Osteoblast (primary cell): ENCODE data around the gene MRPS30. TPM values are rescaled to one million over a fixed set of nuclear protein-coding genes. Genes with fewer than 3 reads are reported as not detected.

Experiments
- DNase-seq: peaks from one replicate; pipeline ENCODE4 v3.0.0; 2011; ENCODE audit warnings: low spot score, mixed read lengths; ENCODE audit not compliant: insufficient read length; ENCODE audit errors: missing footprints
- H2AFZ ChIP-seq: 2 replicates; pipeline ENCODE4 v1.6.0; 2011; ENCODE audit warnings: mild to moderate bottlenecking, low read length
- H3K27ac ChIP-seq: 2 replicates; pipeline ENCODE4 v1.5.1; 2011; ENCODE audit warnings: mild to moderate bottlenecking, low read depth, low read length, moderate library complexity
- H3K27me3 ChIP-seq: 2 replicates; pipeline ENCODE4 v1.6.0; 2012; ENCODE audit warnings: mild to moderate bottlenecking, control low read depth, inconsistent platforms, low read length, moderate library complexity; ENCODE audit not compliant: insufficient read depth
- H3K36me3 ChIP-seq: 2 replicates; pipeline ENCODE4 v1.5.1; 2011; ENCODE audit warnings: mild to moderate bottlenecking, low read length, control low read depth, moderate library complexity; ENCODE audit not compliant: insufficient read depth
- H3K4me1 ChIP-seq: 2 replicates; pipeline ENCODE4 v1.5.1; 2011; ENCODE audit warnings: mild to moderate bottlenecking, low read length, control low read depth, moderate library complexity; ENCODE audit not compliant: insufficient read depth
- H3K4me2 ChIP-seq: 2 replicates; pipeline ENCODE4 v1.6.0; 2011; ENCODE audit warnings: mild to moderate bottlenecking, low read length; ENCODE audit not compliant: insufficient read depth
- H3K4me3 ChIP-seq: fragments of 200-600 bp; sonication (generic); 3 replicates; pipeline ENCODE4 v1.5.1; 2012; ENCODE audit warnings: mild to moderate bottlenecking, low read length, inconsistent platforms; ENCODE audit not compliant: insufficient read depth
- H3K79me2 ChIP-seq: 2 replicates; pipeline ENCODE4 v1.6.0; 2012; ENCODE audit warnings: mild to moderate bottlenecking, low read length, control low read depth, inconsistent platforms; ENCODE audit not compliant: insufficient read depth
- H3K9me3 ChIP-seq: 2 replicates; pipeline ENCODE4 v1.5.1; 2011; ENCODE audit warnings: low read depth, low read length, control low read depth
- H4K20me1 ChIP-seq: 2 replicates; pipeline ENCODE4 v1.6.0; 2012; ENCODE audit warnings: mild to moderate bottlenecking, low read length, control low read depth; ENCODE audit not compliant: insufficient read depth
- total RNA-seq: library from RNA; depleted of rRNA; stranded (reverse); fragments of >200 nt; gene quantifications from 2 replicates; pipeline ENCODE4 v1.2.3, GENCODE V29; 2012
- TF ChIP-seq, protein P1 (sequence below): IDR thresholded peaks from 2 replicates; pipeline ENCODE4 v1.5.1; 2011; ENCODE audit warnings: mild to moderate bottlenecking, low read depth, low read length, moderate library complexity; ENCODE audit errors: extremely low read depth

Gene MRPS30
- total RNA-seq, 1 donor = 69.1 TPM

DNA sequence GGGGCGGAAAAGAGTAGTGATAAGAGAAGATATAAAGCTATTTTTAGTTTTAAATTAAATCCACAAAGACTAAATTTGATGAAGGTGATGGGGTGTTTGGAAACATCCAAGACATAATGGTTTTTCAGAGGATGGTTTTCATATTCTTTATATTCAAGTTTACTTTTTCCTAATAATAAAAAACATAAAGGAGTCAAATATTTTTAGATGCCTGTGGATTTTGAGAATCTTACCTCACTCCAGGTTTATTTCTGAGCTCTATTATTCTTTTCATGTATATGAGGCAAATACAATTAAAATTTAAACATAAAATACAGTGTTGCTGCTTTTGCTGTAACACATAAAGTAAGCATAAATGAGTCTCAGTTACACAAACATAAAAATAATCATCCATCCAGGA is 22.2 kb downstream of the MRPS30 start:
- no peaks in the 10 kb centered on the region for H3K9me3 ChIP-seq
- no peaks in the 10 kb centered on the region for H3K36me3 ChIP-seq
- H3K4me1 ChIP-seq = no peaks in the 10 kb centered on the region
- H3K4me2 ChIP-seq = no peak overlapping the region
- H3K4me3 ChIP-seq = no peak overlapping the region
- no peaks in the 10 kb centered on the region for H4K20me1 ChIP-seq
- H3K79me2 ChIP-seq = no peaks in the 10 kb centered on the region
- no peak overlapping the region for H2AFZ ChIP-seq
- no peaks in the 10 kb centered on the region for H3K27me3 ChIP-seq
- no peak overlapping the region for H3K27ac ChIP-seq
- DNase-seq = no peak
- TF ChIP-seq, protein P1, sequence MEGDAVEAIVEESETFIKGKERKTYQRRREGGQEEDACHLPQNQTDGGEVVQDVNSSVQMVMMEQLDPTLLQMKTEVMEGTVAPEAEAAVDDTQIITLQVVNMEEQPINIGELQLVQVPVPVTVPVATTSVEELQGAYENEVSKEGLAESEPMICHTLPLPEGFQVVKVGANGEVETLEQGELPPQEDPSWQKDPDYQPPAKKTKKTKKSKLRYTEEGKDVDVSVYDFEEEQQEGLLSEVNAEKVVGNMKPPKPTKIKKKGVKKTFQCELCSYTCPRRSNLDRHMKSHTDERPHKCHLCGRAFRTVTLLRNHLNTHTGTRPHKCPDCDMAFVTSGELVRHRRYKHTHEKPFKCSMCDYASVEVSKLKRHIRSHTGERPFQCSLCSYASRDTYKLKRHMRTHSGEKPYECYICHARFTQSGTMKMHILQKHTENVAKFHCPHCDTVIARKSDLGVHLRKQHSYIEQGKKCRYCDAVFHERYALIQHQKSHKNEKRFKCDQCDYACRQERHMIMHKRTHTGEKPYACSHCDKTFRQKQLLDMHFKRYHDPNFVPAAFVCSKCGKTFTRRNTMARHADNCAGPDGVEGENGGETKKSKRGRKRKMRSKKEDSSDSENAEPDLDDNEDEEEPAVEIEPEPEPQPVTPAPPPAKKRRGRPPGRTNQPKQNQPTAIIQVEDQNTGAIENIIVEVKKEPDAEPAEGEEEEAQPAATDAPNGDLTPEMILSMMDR = no peak

DNA sequence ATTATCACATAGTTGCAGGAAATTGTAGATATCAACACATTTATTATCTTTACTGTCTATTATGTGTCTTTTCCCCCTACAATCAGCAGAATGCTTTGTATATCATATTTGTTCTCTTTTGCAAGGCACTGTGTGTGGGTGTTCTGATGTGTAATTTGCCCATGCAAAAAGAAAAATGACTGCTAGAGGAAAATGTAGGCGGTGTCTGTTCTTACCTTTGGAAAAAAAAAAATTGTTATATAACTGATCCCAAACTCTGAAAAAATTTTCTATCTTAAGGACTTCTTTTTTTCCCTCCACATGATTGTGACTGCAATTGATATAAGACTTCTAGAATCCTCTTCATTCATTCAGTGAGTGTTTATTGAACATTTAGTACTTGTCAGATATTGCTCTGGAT is 24.5 kb downstream of the MRPS30 start:
- H3K4me3 ChIP-seq = no peak overlapping the region
- no peaks in the 10 kb centered on the region for H4K20me1 ChIP-seq
- H2AFZ ChIP-seq = no peak overlapping the region
- no peak overlapping the region for H3K27ac ChIP-seq
- no peak for DNase-seq
- no peaks in the 10 kb centered on the region for H3K9me3 ChIP-seq
- H3K27me3 ChIP-seq = no peaks in the 10 kb centered on the region
- H3K4me1 ChIP-seq = no peaks in the 10 kb centered on the region
- no peak overlapping the region for H3K4me2 ChIP-seq
- H3K36me3 ChIP-seq = no peaks in the 10 kb centered on the region
- TF ChIP-seq, protein P1 = no peak
- no peaks in the 10 kb centered on the region for H3K79me2 ChIP-seq

DNA sequence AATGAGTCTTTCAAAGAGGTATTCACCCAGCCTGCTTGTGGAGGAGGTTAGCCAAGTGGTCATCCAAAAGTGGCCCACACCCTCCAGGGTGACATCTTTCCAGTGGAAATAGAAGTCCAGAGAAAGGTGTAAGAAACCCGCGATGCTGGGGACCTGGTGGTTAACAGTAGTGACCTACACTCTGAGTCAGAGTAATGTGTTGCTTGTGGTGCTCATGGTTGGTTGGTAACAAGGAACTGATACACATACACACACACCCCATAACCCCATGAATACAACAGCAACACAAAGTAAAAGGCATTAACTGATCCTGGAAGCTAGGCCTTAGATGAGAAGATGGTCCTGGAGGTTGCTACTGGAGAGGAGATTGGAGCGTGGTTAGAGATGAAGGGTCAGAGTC is 26.9 kb downstream of the MRPS30 start:
- no peaks in the 10 kb centered on the region for H3K79me2 ChIP-seq
- no peaks in the 10 kb centered on the region for H3K36me3 ChIP-seq
- no peaks in the 10 kb centered on the region for H4K20me1 ChIP-seq
- TF ChIP-seq, protein P1 = no peak
- no peak overlapping the region for H3K4me3 ChIP-seq
- H3K4me2 ChIP-seq = no peak overlapping the region
- H3K27ac ChIP-seq = no peak overlapping the region
- H3K9me3 ChIP-seq = no peaks in the 10 kb centered on the region
- no peak overlapping the region for H2AFZ ChIP-seq
- no peak for DNase-seq
- H3K4me1 ChIP-seq = no peaks in the 10 kb centered on the region
- no peaks in the 10 kb centered on the region for H3K27me3 ChIP-seq

DNA sequence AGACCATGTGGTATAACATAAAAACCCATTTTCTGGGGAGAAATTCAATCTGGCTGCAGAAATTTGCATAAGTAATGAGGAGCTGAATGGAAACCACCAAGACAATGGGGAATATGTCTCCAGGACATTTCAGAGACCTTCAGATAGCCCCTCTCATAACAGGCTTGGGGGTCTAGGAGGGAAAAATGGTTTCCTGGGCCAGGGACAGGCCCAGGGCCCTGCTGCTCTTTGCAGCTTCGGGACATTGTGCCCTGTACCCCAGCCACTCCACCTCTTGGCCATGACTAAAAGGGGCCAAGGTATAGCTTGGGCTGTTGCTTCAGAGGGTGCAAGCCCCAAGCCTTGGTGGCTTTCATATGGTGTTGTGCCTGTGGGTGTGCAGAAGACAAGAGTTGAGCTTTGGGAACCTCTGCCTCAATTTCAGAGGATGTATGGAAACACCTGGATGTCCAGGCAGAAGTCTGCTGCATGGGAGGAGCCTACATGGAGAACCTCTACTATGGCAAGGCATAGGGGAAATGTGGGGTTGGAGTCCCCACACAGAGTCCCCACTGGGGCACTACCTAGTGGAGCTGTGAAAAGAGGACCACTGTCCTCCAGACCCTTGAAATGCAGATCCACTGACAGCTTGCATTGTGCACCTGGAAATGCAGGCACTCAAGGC is 30.4 kb downstream of the MRPS30 start:
- no peaks in the 10 kb centered on the region for H3K4me1 ChIP-seq
- H3K27me3 ChIP-seq = no peaks in the 10 kb centered on the region
- TF ChIP-seq, protein P1 = no peak
- H2AFZ ChIP-seq = no peak overlapping the region
- no peak overlapping the region for H3K4me2 ChIP-seq
- H3K4me3 ChIP-seq = no peak overlapping the region
- DNase-seq = no peak
- H3K79me2 ChIP-seq = no peaks in the 10 kb centered on the region
- H4K20me1 ChIP-seq = no peaks in the 10 kb centered on the region
- H3K9me3 ChIP-seq = no peaks in the 10 kb centered on the region
- no peaks in the 10 kb centered on the region for H3K36me3 ChIP-seq
- H3K27ac ChIP-seq = no peak overlapping the region
